ENCODE data around the gene KRTAP13-2.
A peak's percentile ranks its signal among the peaks of the same experiment; 100 is the strongest.

Gene KRTAP13-2, protein sequence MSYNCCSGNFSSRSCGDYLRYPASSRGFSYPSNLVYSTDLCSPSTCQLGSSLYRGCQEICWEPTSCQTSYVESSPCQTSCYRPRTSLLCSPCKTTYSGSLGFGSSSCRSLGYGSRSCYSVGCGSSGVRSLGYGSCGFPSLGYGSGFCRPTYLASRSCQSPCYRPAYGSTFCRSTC

DNA sequence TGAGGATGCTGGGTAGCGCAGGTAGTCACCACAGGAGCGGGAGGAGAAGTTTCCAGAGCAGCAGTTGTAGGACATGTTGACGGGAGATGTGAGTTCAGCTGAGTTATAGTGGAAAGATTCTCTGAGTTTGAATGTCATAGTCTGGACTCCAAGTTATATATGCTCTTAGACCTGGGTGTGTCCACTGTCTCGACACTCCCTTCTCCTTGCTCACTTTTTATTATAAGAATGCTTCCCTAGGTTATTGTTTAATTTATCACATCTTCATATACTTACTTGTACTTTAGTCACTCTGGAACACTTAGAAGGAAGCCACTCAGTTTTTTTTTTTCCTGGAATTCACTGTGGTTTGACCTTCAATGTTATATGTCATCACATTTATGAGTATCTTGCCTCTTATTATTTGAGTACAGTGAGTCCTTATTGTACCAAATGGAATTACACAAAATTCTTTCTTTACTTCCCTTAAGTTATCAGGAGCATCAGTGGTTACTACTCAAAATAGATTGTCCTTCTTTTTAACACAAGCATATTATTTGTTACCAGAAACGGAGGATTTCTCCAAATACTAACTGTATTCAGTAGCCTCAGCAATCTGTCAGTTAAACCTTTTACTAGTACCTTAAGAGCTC, at the start of gene KRTAP13-2:
KRTAP13-2 (minus strand) TSS at position 133 of the 632 bp plus-strand sequence; CDS start at position 75, 58 bp downstream.
- Histone ChIP-seq H3K4me3 (ENCODE audit: low read length) (no peak within 1 kb of the TSS), H3K4me1 (ENCODE audit: insufficient read depth, low read length) (no peaks in the 10 kb centered on the region), H3K27ac (ENCODE audit: low read length) (no peak within 1 kb of the TSS), H3K9me3 (ENCODE audit: insufficient read depth, low read depth, low read length) (no peaks in the 10 kb centered on the region), H3K27me3 (ENCODE audit: insufficient read depth, low read length) (no peaks in the 10 kb centered on the region), H3K36me3 (ENCODE audit: insufficient read depth, low read depth, low read length) (no peaks in the 10 kb centered on the region), H3K9ac (ENCODE audit: low read depth, low read length) (no peak within 1 kb of the TSS)

DNA sequence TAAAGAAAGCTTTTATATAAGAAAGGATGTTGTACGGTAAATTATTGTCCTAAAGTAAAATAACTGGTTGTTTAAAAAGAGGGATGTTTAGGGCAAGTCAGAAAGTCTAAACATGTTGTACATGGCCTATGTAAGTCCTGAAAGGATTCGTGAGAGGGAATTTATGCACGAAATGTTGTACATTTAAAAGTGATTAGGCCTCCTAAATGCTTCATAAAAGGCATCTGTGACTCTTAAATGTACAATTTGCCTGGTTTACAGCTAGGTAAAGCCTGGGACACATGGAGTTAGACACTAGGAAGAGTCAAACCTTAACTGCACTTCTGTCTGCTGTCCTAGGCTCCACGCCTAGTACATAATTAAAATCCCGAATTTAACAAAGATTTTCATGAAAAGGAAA, 43.9 kb upstream of the KRTAP13-2 start:
- H3K4me3 ChIP-seq (ENCODE audit: low read length), result no peak overlapping the region
- H3K27me3 ChIP-seq (ENCODE audit: insufficient read depth, low read length), result no peaks in the 10 kb centered on the region
- no peak overlapping the region for H3K9ac ChIP-seq (ENCODE audit: low read depth, low read length)
- peaks cover 20% of the 10 kb centered on the region for H3K9me3 ChIP-seq (ENCODE audit: insufficient read depth, low read depth, low read length)
- H3K27ac ChIP-seq (ENCODE audit: low read length), result no peak overlapping the region
- H3K4me1 ChIP-seq (ENCODE audit: insufficient read depth, low read length), result no peaks in the 10 kb centered on the region
- H3K36me3 ChIP-seq (ENCODE audit: insufficient read depth, low read depth, low read length), result no peaks in the 10 kb centered on the region

DNA sequence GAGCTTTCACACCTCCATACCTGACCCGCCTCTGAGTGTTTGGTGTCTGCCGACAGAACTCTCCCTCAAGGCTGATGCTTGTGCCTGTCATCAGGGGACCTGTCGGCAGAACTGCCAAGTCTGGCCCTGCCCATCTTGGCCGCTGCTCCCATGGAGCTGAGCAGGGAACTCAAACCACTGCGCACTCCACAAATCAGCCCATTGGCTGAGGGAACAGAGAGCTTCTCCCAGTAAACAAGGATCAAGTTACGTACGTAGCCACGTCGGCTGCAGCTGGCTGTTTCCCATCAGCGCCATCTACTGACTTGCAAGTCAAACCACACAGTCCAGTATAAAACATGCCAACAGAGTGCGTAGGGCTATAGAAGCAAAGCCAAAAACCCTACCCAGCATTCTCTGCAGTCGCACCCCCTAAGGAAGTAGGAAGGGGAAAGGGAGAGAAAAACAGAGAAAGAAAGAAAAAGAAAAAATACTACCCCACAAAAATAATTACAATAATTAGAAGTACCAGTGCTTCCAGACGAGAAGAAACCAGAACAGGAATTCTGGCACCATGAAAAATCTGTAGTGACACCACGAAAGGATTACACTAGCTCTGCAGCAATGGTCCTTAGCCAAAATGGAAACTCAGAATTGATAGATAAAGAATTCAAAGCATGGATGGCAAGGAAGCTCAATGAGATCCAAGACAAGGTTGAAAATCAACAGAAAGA, 36.9 kb upstream of the KRTAP13-2 start:
- H3K4me1 ChIP-seq (ENCODE audit: insufficient read depth, low read length), result no peaks in the 10 kb centered on the region
- H3K27me3 ChIP-seq (ENCODE audit: insufficient read depth, low read length), result no peaks in the 10 kb centered on the region
- no peak overlapping the region for H3K9ac ChIP-seq (ENCODE audit: low read depth, low read length)
- no peaks in the 10 kb centered on the region for H3K36me3 ChIP-seq (ENCODE audit: insufficient read depth, low read depth, low read length)
- peak overlapping the region; percentile 52 for H3K4me3 ChIP-seq (ENCODE audit: low read length)
- H3K9me3 ChIP-seq (ENCODE audit: insufficient read depth, low read depth, low read length), result no peaks in the 10 kb centered on the region
- no peak overlapping the region for H3K27ac ChIP-seq (ENCODE audit: low read length)

DNA sequence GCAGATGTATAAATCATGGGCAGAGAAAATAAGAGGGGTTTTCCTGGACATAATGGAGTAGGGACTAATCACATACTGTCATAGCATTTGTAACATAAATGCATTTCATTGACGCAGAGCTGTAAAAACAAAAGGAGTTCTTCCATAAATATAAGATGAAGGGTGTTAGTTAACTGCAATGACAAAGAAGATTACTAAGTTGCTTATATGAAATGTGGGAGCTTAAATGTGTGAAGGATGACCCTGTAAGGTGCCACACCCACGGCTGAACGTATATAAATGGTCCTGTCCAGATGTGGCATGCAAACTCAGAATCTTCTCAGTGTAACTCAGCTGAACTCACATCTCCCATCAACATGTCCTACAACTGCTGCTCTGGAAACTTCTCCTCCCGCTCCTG, 23.7 kb upstream of the KRTAP13-2 start, which contains the start of gene KRTAP13-1:
KRTAP13-1 (plus strand) TSS at position 301 of the 400 bp plus-strand sequence; CDS start at position 357, 56 bp downstream.
- Histone ChIP-seq H3K9me3 (ENCODE audit: insufficient read depth, low read depth, low read length) (0 out of 2 replicates have a peak, but pooled peaks cover 5% of the 10 kb centered on the region), H3K27ac (ENCODE audit: low read length) (no peak within 1 kb of the TSS), H3K4me1 (ENCODE audit: insufficient read depth, low read length) (no peaks in the 10 kb centered on the region), H3K9ac (ENCODE audit: low read depth, low read length) (no peak within 1 kb of the TSS), H3K36me3 (ENCODE audit: insufficient read depth, low read depth, low read length) (no peaks in the 10 kb centered on the region), H3K4me3 (ENCODE audit: low read length) (no peak within 1 kb of the TSS), H3K27me3 (ENCODE audit: insufficient read depth, low read length) (no peaks in the 10 kb centered on the region)

DNA sequence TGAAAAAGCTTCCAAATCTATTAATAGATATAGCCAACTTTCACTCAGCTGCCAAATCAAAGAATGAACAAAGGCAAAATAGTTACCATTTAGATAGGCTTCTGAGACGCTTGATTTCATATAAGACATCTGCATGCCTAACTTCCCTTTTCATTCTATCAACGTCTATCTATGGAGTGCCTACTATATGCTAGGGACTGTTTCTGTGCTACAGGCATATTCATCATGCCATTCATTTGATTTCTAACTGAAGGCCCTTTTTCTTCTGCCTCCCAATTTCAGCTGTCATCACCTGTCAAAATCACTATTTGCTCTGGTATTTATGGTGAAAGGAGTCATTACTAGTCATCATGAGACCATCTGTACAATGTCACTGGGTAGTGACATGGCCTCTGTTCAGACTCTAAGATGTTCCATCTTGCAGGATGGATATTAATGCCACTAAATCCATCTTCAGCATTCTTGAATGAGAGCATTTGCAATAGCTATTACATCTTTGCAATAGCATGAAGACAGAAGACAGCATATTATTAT, 19.5 kb upstream of the KRTAP13-2 start:
- no peak overlapping the region for H3K9ac ChIP-seq (ENCODE audit: low read depth, low read length)
- H3K27ac ChIP-seq (ENCODE audit: low read length), result no peak overlapping the region
- no peak overlapping the region for H3K4me3 ChIP-seq (ENCODE audit: low read length)
- no peaks in the 10 kb centered on the region for H3K4me1 ChIP-seq (ENCODE audit: insufficient read depth, low read length)
- H3K9me3 ChIP-seq (ENCODE audit: insufficient read depth, low read depth, low read length), result 0 out of 2 replicates have a peak, but pooled peaks cover 5% of the 10 kb centered on the region
- no peaks in the 10 kb centered on the region for H3K27me3 ChIP-seq (ENCODE audit: insufficient read depth, low read length)
- no peaks in the 10 kb centered on the region for H3K36me3 ChIP-seq (ENCODE audit: insufficient read depth, low read depth, low read length)

DNA sequence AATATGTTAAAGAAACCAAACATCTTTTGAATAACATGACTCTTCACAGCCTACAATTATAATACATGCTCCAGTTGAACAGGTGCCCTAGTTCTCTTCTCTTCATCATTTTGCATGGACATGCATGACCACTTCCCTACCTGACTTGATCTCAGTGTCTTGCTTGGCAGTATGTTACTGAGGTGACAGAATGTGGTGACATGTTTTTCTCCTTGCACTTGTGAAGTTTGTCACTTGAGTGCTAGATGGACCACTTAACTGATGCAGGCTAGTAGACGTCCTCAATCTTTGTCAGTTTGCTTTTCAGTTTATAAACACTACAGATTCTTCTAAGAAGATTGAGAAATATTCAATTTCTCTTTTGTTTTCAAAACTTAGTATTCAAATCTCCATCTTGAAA, 10.1 kb upstream of the KRTAP13-2 start:
- no peak overlapping the region for H3K4me3 ChIP-seq (ENCODE audit: low read length)
- no peaks in the 10 kb centered on the region for H3K27me3 ChIP-seq (ENCODE audit: insufficient read depth, low read length)
- no peaks in the 10 kb centered on the region for H3K4me1 ChIP-seq (ENCODE audit: insufficient read depth, low read length)
- H3K9me3 ChIP-seq (ENCODE audit: insufficient read depth, low read depth, low read length), result peaks cover 6% of the 10 kb centered on the region; the same call in 1 of the 2 replicates
- no peak overlapping the region for H3K27ac ChIP-seq (ENCODE audit: low read length)
- no peak overlapping the region for H3K9ac ChIP-seq (ENCODE audit: low read depth, low read length)
- no peaks in the 10 kb centered on the region for H3K36me3 ChIP-seq (ENCODE audit: insufficient read depth, low read depth, low read length)

DNA sequence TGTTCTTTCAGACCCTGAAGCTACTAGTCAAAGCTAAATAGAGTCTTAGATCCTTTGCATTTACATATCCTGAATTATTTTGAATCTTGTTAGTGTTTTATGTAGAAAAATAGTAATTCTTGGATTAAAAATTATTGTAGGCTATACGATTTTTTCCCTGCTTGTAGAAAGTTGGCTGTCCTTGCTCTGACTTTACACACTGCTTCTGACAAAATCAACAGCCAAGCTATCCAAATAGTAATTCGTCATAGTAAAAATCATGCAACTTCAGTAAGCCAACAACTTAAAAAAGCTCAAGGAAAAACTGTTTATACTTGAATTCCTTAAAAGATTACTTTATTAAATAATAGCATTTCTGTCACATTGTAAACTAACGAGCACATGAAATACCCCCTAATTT, 16.2 kb downstream of the KRTAP13-2 start:
- no peaks in the 10 kb centered on the region for H3K27me3 ChIP-seq (ENCODE audit: insufficient read depth, low read length)
- H3K4me3 ChIP-seq (ENCODE audit: low read length), result no peak overlapping the region
- no peaks in the 10 kb centered on the region for H3K4me1 ChIP-seq (ENCODE audit: insufficient read depth, low read length)
- H3K9ac ChIP-seq (ENCODE audit: low read depth, low read length), result no peak overlapping the region
- H3K36me3 ChIP-seq (ENCODE audit: insufficient read depth, low read depth, low read length), result no peaks in the 10 kb centered on the region
- H3K9me3 ChIP-seq (ENCODE audit: insufficient read depth, low read depth, low read length), result no peaks in the 10 kb centered on the region
- H3K27ac ChIP-seq (ENCODE audit: low read length), result no peak overlapping the region

DNA sequence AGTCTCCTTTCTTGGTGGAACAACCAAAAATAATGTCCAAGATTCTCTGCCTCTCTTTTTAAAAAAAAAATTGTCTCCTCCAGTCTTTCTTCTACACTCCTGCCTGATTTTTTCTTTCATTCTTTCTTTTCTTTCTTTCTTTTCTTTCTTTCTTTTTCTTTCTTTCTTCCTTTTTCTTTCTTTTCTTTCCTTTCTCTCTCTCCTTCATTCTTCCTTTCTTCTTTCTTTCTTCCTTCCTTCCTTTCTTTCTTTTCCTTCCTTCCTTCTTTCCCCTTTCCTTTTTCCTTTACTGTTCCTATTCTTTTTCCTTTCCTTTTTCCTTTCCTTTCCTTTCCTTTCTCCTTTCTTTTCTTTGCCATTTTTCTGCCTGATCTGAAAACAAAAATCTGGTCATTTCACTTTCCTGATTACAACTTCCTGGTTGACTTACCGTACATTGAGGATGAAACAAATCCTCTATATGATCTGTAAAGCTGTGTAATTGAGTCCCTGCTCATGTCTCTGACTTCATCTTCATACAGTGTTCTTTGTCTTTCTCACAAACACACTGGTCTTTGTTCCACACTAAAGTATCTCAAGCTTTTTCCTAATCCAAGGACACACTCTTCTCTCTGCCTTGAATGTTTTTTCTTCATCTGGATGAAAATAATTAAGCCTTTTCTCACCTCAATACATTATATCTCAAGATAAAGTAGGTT, 17.6 kb downstream of the KRTAP13-2 start:
- Histone ChIP-seq H3K4me1 (ENCODE audit: insufficient read depth, low read length) (peaks cover 6% of the 10 kb centered on the region; the same call in 1 of the 2 replicates), H3K27me3 (ENCODE audit: insufficient read depth, low read length) (no peaks in the 10 kb centered on the region), H3K9ac (ENCODE audit: low read depth, low read length) (no peak overlapping the region), H3K27ac (ENCODE audit: low read length) (no peak overlapping the region), H3K4me3 (ENCODE audit: low read length) (no peak overlapping the region), H3K9me3 (ENCODE audit: insufficient read depth, low read depth, low read length) (no peaks in the 10 kb centered on the region), H3K36me3 (ENCODE audit: insufficient read depth, low read depth, low read length) (no peaks in the 10 kb centered on the region)

DNA sequence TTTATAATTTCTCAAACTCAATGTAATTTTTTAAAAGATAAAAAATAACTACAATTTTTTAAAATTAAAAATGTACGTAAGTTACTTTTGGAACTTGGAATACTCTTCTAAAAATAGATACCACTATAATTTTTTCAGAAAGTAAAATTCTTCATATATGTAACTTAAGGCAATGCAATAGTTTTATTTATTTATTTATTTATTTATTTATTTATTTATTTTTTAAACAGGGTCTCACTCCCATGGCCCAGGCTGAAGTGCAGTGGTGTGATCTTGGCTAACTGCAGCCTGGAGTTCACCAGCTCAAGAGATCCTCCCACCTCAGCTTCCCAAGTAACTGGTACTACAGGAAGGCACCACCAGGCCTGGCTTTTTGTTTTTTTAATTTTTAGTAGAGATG, 20.5 kb downstream of the KRTAP13-2 start:
- Histone ChIP-seq H3K9ac (ENCODE audit: low read depth, low read length) (no peak overlapping the region), H3K36me3 (ENCODE audit: insufficient read depth, low read depth, low read length) (no peaks in the 10 kb centered on the region), H3K4me1 (ENCODE audit: insufficient read depth, low read length) (peaks cover 12% of the 10 kb centered on the region; the same call in 1 of the 2 replicates), H3K4me3 (ENCODE audit: low read length) (no peak overlapping the region), H3K27me3 (ENCODE audit: insufficient read depth, low read length) (no peaks in the 10 kb centered on the region), H3K27ac (ENCODE audit: low read length) (no peak overlapping the region), H3K9me3 (ENCODE audit: insufficient read depth, low read depth, low read length) (no peaks in the 10 kb centered on the region; the same call in 1 of the 2 replicates)

DNA sequence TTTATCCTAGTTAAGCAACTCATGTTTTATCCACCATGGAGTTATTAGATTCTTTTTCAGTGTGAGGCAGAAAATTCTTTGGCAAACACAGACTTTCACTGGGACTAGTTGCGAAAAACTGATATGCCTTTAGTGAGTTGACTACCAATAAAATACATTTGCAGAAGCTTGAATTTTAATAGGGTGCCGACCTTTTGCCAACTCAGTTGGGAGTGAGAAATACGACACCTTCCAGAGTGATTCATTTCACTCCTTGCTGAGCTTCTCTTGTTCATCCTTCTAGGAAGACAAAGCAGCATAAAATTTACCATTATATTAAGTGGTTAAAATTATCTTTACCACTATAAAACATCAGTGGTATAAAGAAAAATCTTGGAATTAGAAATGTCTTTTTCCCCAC, 22.5 kb downstream of the KRTAP13-2 start:
- H3K27me3 ChIP-seq (ENCODE audit: insufficient read depth, low read length), result no peaks in the 10 kb centered on the region
- no peak overlapping the region for H3K9ac ChIP-seq (ENCODE audit: low read depth, low read length)
- H3K4me1 ChIP-seq (ENCODE audit: insufficient read depth, low read length), result peaks cover 12% of the 10 kb centered on the region; the same call in 1 of the 2 replicates
- no peaks in the 10 kb centered on the region for H3K36me3 ChIP-seq (ENCODE audit: insufficient read depth, low read depth, low read length)
- H3K9me3 ChIP-seq (ENCODE audit: insufficient read depth, low read depth, low read length), result no peaks in the 10 kb centered on the region; the same call in 1 of the 2 replicates
- H3K27ac ChIP-seq (ENCODE audit: low read length), result no peak overlapping the region
- H3K4me3 ChIP-seq (ENCODE audit: low read length), result no peak overlapping the region

DNA sequence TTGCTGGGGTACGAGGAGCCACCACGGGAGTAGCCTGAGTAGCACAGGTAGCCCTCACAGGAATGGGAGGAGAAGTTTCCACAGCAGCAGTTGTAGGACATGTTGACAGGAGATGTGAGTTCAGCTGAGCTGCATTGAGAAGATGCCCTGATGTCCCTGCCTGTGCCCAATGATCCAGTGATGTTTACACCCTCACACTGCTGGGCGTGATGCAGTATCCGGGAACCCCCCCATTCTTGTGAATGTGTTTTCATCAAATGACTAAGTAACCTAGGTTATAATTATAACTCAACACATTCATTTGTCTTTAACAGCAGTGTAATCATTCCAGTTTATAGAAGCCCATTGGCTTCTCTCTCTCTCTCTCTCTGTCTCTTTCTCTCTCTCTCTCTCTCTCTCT, 23.6 kb downstream of the KRTAP13-2 start, which contains the start of gene KRTAP23-1:
KRTAP23-1 (minus strand) TSS at position 101 of the 400 bp plus-strand sequence; CDS start at position 101, 0 bp downstream.
- Histone ChIP-seq H3K27ac (ENCODE audit: low read length) (no peak within 1 kb of the TSS), H3K4me3 (ENCODE audit: low read length) (no peak within 1 kb of the TSS), H3K9me3 (ENCODE audit: insufficient read depth, low read depth, low read length) (no peaks in the 10 kb centered on the region; the same call in 1 of the 2 replicates), H3K9ac (ENCODE audit: low read depth, low read length) (no peak within 1 kb of the TSS), H3K4me1 (ENCODE audit: insufficient read depth, low read length) (peaks cover 12% of the 10 kb centered on the region; the same call in 1 of the 2 replicates), H3K36me3 (ENCODE audit: insufficient read depth, low read depth, low read length) (no peaks in the 10 kb centered on the region), H3K27me3 (ENCODE audit: insufficient read depth, low read length) (no peaks in the 10 kb centered on the region)
